ENCODE results near the gene HBQ1.
"Not testable (repeated sequence)": the region's sequence is repeated elsewhere in the genome, so short reads cannot be mapped to it uniquely, and the experiment has no call there.

Gene HBQ1

DNA sequence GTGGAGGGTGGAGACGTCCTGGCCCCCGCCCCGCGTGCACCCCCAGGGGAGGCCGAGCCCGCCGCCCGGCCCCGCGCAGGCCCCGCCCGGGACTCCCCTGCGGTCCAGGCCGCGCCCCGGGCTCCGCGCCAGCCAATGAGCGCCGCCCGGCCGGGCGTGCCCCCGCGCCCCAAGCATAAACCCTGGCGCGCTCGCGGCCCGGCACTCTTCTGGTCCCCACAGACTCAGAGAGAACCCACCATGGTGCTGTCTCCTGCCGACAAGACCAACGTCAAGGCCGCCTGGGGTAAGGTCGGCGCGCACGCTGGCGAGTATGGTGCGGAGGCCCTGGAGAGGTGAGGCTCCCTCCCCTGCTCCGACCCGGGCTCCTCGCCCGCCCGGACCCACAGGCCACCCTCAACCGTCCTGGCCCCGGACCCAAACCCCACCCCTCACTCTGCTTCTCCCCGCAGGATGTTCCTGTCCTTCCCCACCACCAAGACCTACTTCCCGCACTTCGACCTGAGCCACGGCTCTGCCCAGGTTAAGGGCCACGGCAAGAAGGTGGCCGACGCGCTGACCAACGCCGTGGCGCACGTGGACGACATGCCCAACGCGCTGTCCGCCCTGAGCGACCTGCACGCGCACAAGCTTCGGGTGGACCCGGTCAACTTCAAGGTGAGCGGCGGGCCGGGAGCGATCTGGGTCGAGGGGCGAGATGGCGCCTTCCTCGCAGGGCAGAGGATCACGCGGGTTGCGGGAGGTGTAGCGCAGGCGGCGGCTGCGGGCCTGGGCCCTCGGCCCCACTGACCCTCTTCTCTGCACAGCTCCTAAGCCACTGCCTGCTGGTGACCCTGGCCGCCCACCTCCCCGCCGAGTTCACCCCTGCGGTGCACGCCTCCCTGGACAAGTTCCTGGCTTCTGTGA, 3.5 kb upstream of the HBQ1 start, which contains the start of gene HBA1:
HBA1 (plus strand) TSS at position 204 of the 906 bp plus-strand sequence; CDS start at position 241, 37 bp downstream.
- not testable (repeated sequence) for DNase-seq

DNA sequence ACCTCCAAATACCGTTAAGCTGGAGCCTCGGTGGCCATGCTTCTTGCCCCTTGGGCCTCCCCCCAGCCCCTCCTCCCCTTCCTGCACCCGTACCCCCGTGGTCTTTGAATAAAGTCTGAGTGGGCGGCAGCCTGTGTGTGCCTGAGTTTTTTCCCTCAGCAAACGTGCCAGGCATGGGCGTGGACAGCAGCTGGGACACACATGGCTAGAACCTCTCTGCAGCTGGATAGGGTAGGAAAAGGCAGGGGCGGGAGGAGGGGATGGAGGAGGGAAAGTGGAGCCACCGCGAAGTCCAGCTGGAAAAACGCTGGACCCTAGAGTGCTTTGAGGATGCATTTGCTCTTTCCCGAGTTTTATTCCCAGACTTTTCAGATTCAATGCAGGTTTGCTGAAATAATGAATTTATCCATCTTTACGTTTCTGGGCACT, 2.9 kb upstream of the HBQ1 start:
- no peak for DNase-seq

GRCh38 chr16:177981-178667, 2.1 kb upstream of the HBQ1 start:
- DNase-seq: no peak

DNA sequence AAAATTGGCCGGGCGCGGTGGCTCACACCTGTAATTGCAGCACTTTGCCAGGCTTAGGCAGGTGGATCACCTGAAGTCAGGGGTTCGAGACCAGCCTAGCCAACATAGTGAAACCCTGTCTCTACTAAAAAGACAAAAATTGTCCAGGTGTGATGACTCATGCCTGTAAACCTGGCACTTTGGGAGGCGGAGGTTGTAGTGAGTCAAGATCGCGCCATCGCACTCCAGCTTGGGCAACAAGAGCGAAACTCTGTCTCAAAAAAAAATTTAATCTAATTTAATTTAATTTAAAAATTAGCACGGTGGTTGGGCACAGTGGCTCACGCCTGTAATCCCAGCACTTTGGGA, 1.6 kb upstream of the HBQ1 start:
- DNase-seq: no peak

GRCh38 chr16:179211-180092, 807 bp upstream of the HBQ1 start:
- DNase-seq: no peak

- no peak for DNase-seq
Measured at GRCh38 chr16:180681-181564, 664 bp downstream of the HBQ1 start.

DNA sequence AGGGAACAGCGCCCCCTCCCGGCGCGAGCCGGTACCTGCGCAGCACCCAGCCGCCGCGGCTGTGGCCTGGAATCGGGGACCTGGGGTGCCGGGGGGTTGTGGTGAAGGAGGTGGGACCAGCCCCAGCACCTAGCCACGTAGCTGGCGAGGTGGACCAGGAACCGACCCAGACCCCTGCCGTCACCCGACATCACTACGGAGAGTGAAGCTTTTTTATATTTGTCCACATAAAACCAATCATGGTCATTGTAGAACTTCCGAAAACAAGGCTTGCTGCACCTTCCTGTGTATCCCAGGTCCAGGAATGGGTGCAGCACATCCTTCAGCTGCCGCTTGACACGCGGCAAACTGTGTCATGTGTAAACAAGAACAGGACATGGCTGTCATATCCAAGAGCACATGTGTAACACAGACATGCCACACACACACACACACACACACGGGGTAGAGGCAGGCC, 1.3 kb downstream of the HBQ1 start:
- no peak for DNase-seq

- DNase-seq: no peak
Measured at GRCh38 chr16:183005-183404, 2.7 kb downstream of the HBQ1 start.

- no peak for DNase-seq
Measured at GRCh38 chr16:185213-185612, 5.0 kb downstream of the HBQ1 start.

GRCh38 chr16:185691-186090, 5.4 kb downstream of the HBQ1 start:
- no peak for DNase-seq

- DNase-seq: no peak
Measured at GRCh38 chr16:187330-187729, 7.1 kb downstream of the HBQ1 start.

- no peak for DNase-seq
Measured at GRCh38 chr16:188674-189073, 8.4 kb downstream of the HBQ1 start.

- DNase-seq: no peak
Measured at GRCh38 chr16:189604-190186, 9.4 kb downstream of the HBQ1 start.

DNA sequence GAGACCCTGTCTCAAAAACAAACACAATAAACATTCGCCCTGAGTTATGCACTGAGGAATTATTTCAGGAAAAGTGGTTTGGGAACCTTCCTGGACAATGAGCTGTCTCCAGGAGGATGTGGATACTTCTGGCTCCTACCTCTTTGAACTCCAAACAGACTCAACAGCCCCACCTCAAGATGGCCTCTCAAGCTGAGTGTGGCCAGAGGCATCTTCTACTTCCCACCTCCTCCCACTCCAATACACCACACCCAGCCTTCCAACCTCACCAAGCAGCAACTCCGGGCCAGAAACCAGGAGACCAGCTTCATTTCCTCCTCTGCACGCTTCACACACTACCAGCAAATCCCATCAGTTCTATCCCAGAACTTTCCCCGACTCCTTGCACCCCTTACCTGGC, 11.6 kb downstream of the HBQ1 start:
- DNase-seq: no peak

GRCh38 chr16:192686-193085, 12.4 kb downstream of the HBQ1 start:
- DNase-seq: no peak

DNA sequence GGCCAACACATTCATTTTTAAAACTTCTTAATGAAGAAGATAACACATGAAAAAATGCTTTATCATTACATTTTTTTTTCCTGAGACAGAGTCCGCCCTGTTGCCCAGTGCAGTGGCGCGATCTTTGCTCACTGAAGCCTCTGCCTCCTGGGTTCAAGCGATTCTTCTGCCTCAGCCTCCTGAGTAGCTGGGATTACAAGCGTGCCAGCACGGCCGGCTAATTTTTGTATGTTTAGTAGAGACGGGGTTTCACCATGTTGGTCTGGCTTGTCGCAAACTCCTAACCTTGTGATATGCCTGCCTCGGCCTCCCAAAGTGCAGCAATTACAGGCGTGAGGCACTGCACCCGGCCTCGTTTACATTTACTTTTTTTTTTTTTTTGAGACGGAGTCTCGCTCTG, 13.2 kb downstream of the HBQ1 start:
- no peak for DNase-seq

DNA sequence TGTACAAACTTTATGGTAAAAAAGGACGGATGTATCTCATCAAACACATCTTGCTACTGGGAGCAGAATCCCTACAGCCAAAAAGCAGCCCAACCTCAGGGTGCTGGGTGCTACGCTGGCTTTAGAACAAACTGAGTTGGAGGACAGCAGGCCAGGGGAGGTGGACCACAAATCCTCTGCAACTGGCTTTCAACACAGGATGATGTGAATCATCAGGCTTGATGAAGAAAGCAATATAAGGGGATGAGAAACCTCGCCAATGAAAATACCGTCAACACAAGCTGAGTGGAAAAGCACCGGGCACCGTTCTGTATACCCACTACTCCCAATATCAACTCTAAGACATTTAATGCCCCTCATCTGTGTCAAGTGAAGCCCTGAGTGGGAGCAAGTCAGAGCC, 14.3 kb downstream of the HBQ1 start:
- DNase-seq: no peak

GRCh38 chr16:200388-200787, 20.1 kb downstream of the HBQ1 start:
- DNase-seq: no peak

DNA sequence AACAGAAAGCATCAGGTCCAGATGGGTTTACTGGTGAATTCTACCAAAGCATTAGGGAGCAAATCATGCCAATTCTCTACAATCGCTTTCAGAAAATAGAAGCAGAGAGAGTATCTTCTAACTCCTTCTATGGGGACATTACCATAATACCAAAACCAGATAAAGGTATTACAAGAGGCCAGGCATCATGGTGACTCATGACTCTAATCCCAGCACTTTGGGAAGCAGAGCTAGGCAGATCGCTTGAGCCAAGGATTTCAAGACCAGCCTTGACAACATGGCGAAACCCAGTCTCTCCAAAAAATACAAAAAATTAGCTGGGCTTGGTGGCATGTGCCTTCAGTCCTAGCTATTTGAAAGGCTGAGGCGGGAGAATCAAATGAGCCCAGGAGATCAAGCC, 23.0 kb downstream of the HBQ1 start:
- DNase-seq: no peak

GRCh38 chr16:204046-204445, 23.8 kb downstream of the HBQ1 start:
- not testable (repeated sequence) for DNase-seq

- DNase-seq: not testable (repeated sequence)
Measured at GRCh38 chr16:209359-209758, 29.1 kb downstream of the HBQ1 start.
